ENCODE measurements around the gene KIF3A. TPM values are rescaled to one million over a fixed set of nuclear protein-coding genes. Genes with fewer than 3 reads are reported as not detected.

Gene KIF3A
- total RNA-seq, 4 donors from 2014 or later, result 4.9 to 7.7 (median 6.3) TPM

DNA sequence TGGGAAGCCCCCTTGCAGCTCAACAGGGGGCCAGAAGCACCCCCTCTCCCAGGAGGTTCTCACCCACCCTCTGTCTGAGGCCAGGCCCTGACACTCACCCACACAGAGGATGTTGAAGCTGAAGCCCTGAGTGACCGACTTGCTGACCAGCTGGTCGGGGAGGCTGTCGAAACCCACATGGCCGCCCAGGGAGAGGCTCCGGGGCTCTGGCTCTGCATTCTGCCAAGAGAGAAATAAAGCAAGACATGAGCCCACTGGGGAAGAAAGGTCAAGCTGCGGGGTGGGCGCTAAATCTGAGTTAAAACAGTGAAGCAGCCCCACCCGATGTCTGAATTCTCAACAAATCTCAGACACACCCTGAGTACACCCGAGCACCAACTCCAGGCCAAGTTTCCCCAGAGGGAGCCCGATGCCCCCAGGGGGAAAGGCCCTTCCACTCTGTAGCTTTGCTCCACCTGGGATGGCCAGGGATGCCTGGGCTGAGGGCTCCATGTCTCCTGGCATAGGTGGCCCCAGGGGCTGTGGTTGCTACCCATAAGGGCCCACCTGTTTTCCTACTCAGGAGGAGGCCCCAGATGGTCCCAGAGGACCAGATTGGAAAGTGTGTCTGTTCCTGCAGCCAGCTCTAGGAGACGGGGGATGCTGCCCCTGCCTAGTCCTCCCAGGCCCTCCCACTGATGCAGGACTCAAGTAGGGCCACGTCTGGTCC lies 28.1 kb upstream of the KIF3A start:
- H3K4me3 ChIP-seq (ENCODE audit: low read depth, poor library complexity, severe bottlenecking), result no peak overlapping the region
- intact Hi-C loops (cut with DNase I; ENCODE audit: low total_unique reads), result no loop called here
- peak in 1 of 2 donors; percentile 78 for DNase-seq (ENCODE audit: low spot score in 2 of 2)
- TF ChIP-seq, protein P1, sequence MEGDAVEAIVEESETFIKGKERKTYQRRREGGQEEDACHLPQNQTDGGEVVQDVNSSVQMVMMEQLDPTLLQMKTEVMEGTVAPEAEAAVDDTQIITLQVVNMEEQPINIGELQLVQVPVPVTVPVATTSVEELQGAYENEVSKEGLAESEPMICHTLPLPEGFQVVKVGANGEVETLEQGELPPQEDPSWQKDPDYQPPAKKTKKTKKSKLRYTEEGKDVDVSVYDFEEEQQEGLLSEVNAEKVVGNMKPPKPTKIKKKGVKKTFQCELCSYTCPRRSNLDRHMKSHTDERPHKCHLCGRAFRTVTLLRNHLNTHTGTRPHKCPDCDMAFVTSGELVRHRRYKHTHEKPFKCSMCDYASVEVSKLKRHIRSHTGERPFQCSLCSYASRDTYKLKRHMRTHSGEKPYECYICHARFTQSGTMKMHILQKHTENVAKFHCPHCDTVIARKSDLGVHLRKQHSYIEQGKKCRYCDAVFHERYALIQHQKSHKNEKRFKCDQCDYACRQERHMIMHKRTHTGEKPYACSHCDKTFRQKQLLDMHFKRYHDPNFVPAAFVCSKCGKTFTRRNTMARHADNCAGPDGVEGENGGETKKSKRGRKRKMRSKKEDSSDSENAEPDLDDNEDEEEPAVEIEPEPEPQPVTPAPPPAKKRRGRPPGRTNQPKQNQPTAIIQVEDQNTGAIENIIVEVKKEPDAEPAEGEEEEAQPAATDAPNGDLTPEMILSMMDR (IDR thresholded peaks at IDR 0.05), result no peak
- no peak for TF ChIP-seq POLR2A (IDR thresholded peaks at IDR 0.05)
- WGBS, 2 donors, result 72% methylated on average over 12 of the region's 12 CpGs

GRCh38 chr5:132764671-132765238 lies 27.4 kb upstream of the KIF3A start:
- WGBS, 2 donors, result 95 to 97% methylated on average over 6 to 7 of the region's 7 CpGs
- H3K4me3 ChIP-seq (ENCODE audit: low read depth, poor library complexity, severe bottlenecking), result no peak overlapping the region
- DNase-seq (ENCODE audit: low spot score in 2 of 2), result peak in 1 of 2 donors; percentile 29
- intact Hi-C loops (cut with DNase I; ENCODE audit: low total_unique reads), result no loop called here
- TF ChIP-seq, protein P1 (IDR thresholded peaks at IDR 0.05), result no peak
- no peak for TF ChIP-seq POLR2A (IDR thresholded peaks at IDR 0.05)

GRCh38 chr5:132764051-132764450 lies 26.7 kb upstream of the KIF3A start:
- H3K4me3 ChIP-seq (ENCODE audit: low read depth, poor library complexity, severe bottlenecking), result no peak overlapping the region
- intact Hi-C loops (cut with DNase I; ENCODE audit: low total_unique reads), result no loop called here
- TF ChIP-seq POLR2A (IDR thresholded peaks at IDR 0.05), result no peak
- TF ChIP-seq, protein P1 (IDR thresholded peaks at IDR 0.05), result no peak
- 95 to 97% methylated on average over 10 of the region's 10 CpGs for WGBS, 2 donors
- DNase-seq (ENCODE audit: low spot score in 2 of 2), result peak in 1 of 2 donors; percentile 76

- intact Hi-C loops (cut with DNase I; ENCODE audit: low total_unique reads), result no loop called here
- no peak overlapping the region for H3K4me3 ChIP-seq (ENCODE audit: low read depth, poor library complexity, severe bottlenecking)
- 90 to 95% methylated on average over 17 of the region's 17 CpGs for WGBS, 2 donors
- peak in 1 of 2 donors; percentile 74 for DNase-seq (ENCODE audit: low spot score in 2 of 2)
- TF ChIP-seq, protein P1 (IDR thresholded peaks at IDR 0.05), result no peak
- no peak for TF ChIP-seq POLR2A (IDR thresholded peaks at IDR 0.05)
Measured at GRCh38 chr5:132763181-132764036, 26.1 kb upstream of the KIF3A start.

DNA sequence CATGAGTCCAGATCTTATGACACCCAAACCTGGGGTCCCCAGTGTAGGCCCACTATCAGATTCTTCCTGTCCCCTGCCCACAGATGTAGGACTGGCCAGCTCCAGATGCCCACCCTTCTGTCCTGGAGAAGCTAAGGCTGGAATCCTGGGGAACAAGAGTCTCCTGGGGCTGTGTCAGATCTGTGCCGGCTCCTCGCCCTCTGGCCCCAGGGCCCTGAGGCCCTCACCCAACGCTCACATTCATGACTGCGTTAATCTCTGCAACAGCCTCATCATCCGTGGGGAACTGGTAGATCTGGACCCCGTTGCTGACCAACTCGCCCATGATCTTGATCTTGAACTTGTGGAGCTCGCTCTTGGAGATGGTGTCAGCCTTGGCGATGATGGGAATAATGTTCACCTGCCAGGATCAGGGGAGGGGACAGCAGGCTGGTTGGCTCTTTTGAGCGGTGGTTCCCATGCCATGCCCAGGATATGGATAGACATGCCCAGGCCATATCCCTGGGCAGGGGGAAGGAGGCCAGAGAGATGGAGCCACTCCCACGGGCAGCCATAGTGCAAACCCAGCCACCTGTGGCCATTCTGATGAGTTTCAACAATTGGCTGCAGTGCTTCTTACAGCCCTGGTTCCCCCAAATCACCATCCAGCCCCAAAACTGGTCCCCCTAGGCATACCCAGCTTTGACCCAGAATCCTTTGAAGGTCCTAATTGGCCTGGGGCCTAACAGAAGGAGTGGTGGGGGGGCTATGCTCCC lies 25.1 kb upstream of the KIF3A start:
- 89 to 94% methylated on average over 11 of the region's 11 CpGs for WGBS, 2 donors
- intact Hi-C loops (cut with DNase I; ENCODE audit: low total_unique reads), result no loop called here
- no peak overlapping the region for H3K4me3 ChIP-seq (ENCODE audit: low read depth, poor library complexity, severe bottlenecking)
- DNase-seq (ENCODE audit: low spot score in 2 of 2), result peak in 1 of 2 donors; percentile 79
- no peak for TF ChIP-seq POLR2A (IDR thresholded peaks at IDR 0.05)
- TF ChIP-seq, protein P1 (IDR thresholded peaks at IDR 0.05), result no peak
